SK-N-SH treated with all-trans-retinoic acid at 6 μM for 48 hours (cell line): ENCODE measurements around the gene SEC24D.

Experiments used
- ATAC-seq: fragments of 200-7000 bp; cut with Tn5 transposase; 3 replicates; pipeline ENCODE4 v1.9.1; 2020; ENCODE audit warnings: mild to moderate bottlenecking, moderate library complexity
- ARNTL ChIP-seq: fragments of 450-650 bp; formaldehyde crosslinking; IDR thresholded peaks from 2 replicates; pipeline ENCODE4 v1.5.0; 2020; ENCODE audit warnings: low read depth, mild to moderate bottlenecking, moderate library complexity, borderline replicate concordance
- BACH2 ChIP-seq: fragments of 250-450 bp; sonication (Bioruptor Pico); IDR thresholded peaks from 2 replicates; pipeline ENCODE4 v1.9.0; 2021; ENCODE audit warnings: mild to moderate bottlenecking, borderline replicate concordance
- CREB5 ChIP-seq: fragments of 250-450 bp; sonication (Bioruptor Pico); IDR thresholded peaks from 2 replicates; pipeline ENCODE4 v1.5.1; 2020; ENCODE audit warnings: low read depth, mild to moderate bottlenecking, moderate library complexity
- CSDC2 ChIP-seq: fragments of 250-450 bp; sonication (Bioruptor Pico); IDR thresholded peaks from 2 replicates; pipeline ENCODE4 v1.5.0; 2020; ENCODE audit warnings: mild to moderate bottlenecking, moderate library complexity
- ESRRG ChIP-seq: fragments of 250-450 bp; sonication (Bioruptor Pico); IDR thresholded peaks from 2 replicates; pipeline ENCODE4 v1.6.1; 2021; ENCODE audit warnings: mild to moderate bottlenecking
- GLIS3 ChIP-seq: fragments of 250-450 bp; sonication (Bioruptor Pico); IDR thresholded peaks from 2 replicates; pipeline ENCODE4 v1.5.0; 2020; ENCODE audit warnings: mild to moderate bottlenecking, moderate library complexity
- ISL1 ChIP-seq: fragments of 250-450 bp; sonication (Bioruptor Pico); IDR thresholded peaks from 2 replicates; pipeline ENCODE4 v2.1.2; 2022; ENCODE audit warnings: mild to moderate bottlenecking, moderate library complexity
- OSR1 ChIP-seq: fragments of 250-450 bp; sonication (Bioruptor Pico); IDR thresholded peaks from 2 replicates; pipeline ENCODE4 v1.8.0; 2022; ENCODE audit warnings: moderate library complexity, mild to moderate bottlenecking, inconsistent platforms
- PPARA ChIP-seq: fragments of 250-450 bp; sonication (Bioruptor Pico); IDR thresholded peaks from 2 replicates; pipeline ENCODE4 v1.5.0; 2020; ENCODE audit warnings: mild to moderate bottlenecking, borderline replicate concordance
- RARB ChIP-seq: fragments of 250-450 bp; sonication (Bioruptor Pico); IDR thresholded peaks from 2 replicates; pipeline ENCODE4 v1.8.0; 2021; ENCODE audit warnings: mild to moderate bottlenecking, moderate library complexity
- SNAI2 ChIP-seq: fragments of 250-450 bp; sonication (Bioruptor Pico); IDR thresholded peaks from 2 replicates; pipeline ENCODE4 v1.5.0; 2020; ENCODE audit warnings: mild to moderate bottlenecking, moderate library complexity
- TCF4 ChIP-seq: fragments of 250-450 bp; sonication (Bioruptor Pico); IDR thresholded peaks from 2 replicates; pipeline ENCODE4 v1.8.0; 2021; ENCODE audit warnings: mild to moderate bottlenecking, moderate library complexity, borderline replicate concordance
- TOX ChIP-seq: fragments of 250-450 bp; sonication (Bioruptor Pico); IDR thresholded peaks from 2 replicates; pipeline ENCODE4 v1.8.0; 2021; ENCODE audit warnings: mild to moderate bottlenecking, moderate library complexity, borderline replicate concordance
- TSHZ2 ChIP-seq: fragments of 250-450 bp; sonication (Bioruptor Pico); IDR thresholded peaks from 2 replicates; pipeline ENCODE4 v1.5.0; 2020; ENCODE audit warnings: mild to moderate bottlenecking, moderate library complexity
- ZC3H10 ChIP-seq: fragments of 250-450 bp; sonication (Bioruptor Pico); IDR thresholded peaks from 2 replicates; pipeline ENCODE4 v1.5.1; 2021; ENCODE audit warnings: mild to moderate bottlenecking, moderate library complexity
- ZFP3 ChIP-seq: fragments of 250-450 bp; sonication (Bioruptor Pico); IDR thresholded peaks from 2 replicates; pipeline ENCODE4 v1.5.0; 2020; ENCODE audit warnings: mild to moderate bottlenecking, moderate library complexity
- ZFP30 ChIP-seq: fragments of 450-650 bp; formaldehyde crosslinking; IDR thresholded peaks from 2 replicates; pipeline ENCODE4 v1.5.0; 2022; ENCODE audit warnings: mild to moderate bottlenecking, moderate library complexity
- ZNF565 ChIP-seq: fragments of 450-650 bp; formaldehyde crosslinking; conservative IDR thresholded peaks from 2 replicates; pipeline ENCODE4 v1.5.0; 2020; ENCODE audit warnings: low read depth, mild to moderate bottlenecking, moderate library complexity
- ZNF70 ChIP-seq: fragments of 450-650 bp; formaldehyde crosslinking; IDR thresholded peaks from 2 replicates; pipeline ENCODE4 v1.5.0; 2020; ENCODE audit warnings: mild to moderate bottlenecking, moderate library complexity
- ZNF8 ChIP-seq: fragments of 450-650 bp; formaldehyde crosslinking; IDR thresholded peaks from 2 replicates; pipeline ENCODE4 v1.5.0; 2020; ENCODE audit warnings: mild to moderate bottlenecking, moderate library complexity
- TF ChIP-seq, protein P1 (sequence below): fragments of 250-450 bp; sonication (Bioruptor Pico); IDR thresholded peaks from 2 replicates; pipeline ENCODE4 v1.5.1; 2021; ENCODE audit warnings: mild to moderate bottlenecking, moderate library complexity
- TF ChIP-seq, protein P2 (sequence below): fragments of 250-450 bp; sonication (Bioruptor Pico); IDR thresholded peaks from 2 replicates; pipeline ENCODE4 v1.8.0; 2021; ENCODE audit warnings: low read depth, mild to moderate bottlenecking, moderate library complexity, borderline replicate concordance
- TF ChIP-seq, protein P3 (sequence below): fragments of 250-450 bp; sonication (Bioruptor Pico); IDR thresholded peaks from 2 replicates; pipeline ENCODE4 v1.8.0; 2020; ENCODE audit warnings: mild to moderate bottlenecking, moderate library complexity, borderline replicate concordance

SEC24D gene

GRCh38 chr4:118848901-118849300 is 13.0 kb upstream of the SEC24D start:
- ATAC-seq: no peak
- TF ChIP-seq CSDC2 (CRISPR knock-in tag) (no peak), CREB5 (CRISPR knock-in tag) (no peak)
- TF ChIP-seq, protein P1, sequence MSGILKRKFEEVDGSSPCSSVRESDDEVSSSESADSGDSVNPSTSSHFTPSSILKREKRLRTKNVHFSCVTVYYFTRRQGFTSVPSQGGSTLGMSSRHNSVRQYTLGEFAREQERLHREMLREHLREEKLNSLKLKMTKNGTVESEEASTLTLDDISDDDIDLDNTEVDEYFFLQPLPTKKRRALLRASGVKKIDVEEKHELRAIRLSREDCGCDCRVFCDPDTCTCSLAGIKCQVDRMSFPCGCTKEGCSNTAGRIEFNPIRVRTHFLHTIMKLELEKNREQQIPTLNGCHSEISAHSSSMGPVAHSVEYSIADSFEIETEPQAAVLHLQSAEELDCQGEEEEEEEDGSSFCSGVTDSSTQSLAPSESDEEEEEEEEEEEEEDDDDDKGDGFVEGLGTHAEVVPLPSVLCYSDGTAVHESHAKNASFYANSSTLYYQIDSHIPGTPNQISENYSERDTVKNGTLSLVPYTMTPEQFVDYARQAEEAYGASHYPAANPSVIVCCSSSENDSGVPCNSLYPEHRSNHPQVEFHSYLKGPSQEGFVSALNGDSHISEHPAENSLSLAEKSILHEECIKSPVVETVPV (CRISPR knock-in tag): no peak

- no peak for ATAC-seq
- TF ChIP-seq ZNF70 (CRISPR knock-in tag): no peak
- no peak for TF ChIP-seq OSR1 (CRISPR knock-in tag)
- TF ChIP-seq SNAI2 (CRISPR knock-in tag): no peak
- TF ChIP-seq RARB (CRISPR knock-in tag): no peak
- TF ChIP-seq BACH2 (CRISPR knock-in tag): no peak
- TF ChIP-seq ZNF8 (CRISPR knock-in tag): no peak
- TF ChIP-seq ZC3H10: no peak
- TF ChIP-seq GLIS3: no peak
- no peak for TF ChIP-seq ZNF565 (CRISPR knock-in tag)
- TF ChIP-seq ARNTL (CRISPR knock-in tag): no peak
- no peak for TF ChIP-seq ESRRG (CRISPR knock-in tag)
- no peak for TF ChIP-seq ZFP30 (CRISPR knock-in tag)
- TF ChIP-seq TOX (CRISPR knock-in tag): no peak
- TF ChIP-seq PPARA: no peak
- TF ChIP-seq, protein P1 (CRISPR knock-in tag): no peak
- TF ChIP-seq TCF4: no peak
- TF ChIP-seq, protein P2, sequence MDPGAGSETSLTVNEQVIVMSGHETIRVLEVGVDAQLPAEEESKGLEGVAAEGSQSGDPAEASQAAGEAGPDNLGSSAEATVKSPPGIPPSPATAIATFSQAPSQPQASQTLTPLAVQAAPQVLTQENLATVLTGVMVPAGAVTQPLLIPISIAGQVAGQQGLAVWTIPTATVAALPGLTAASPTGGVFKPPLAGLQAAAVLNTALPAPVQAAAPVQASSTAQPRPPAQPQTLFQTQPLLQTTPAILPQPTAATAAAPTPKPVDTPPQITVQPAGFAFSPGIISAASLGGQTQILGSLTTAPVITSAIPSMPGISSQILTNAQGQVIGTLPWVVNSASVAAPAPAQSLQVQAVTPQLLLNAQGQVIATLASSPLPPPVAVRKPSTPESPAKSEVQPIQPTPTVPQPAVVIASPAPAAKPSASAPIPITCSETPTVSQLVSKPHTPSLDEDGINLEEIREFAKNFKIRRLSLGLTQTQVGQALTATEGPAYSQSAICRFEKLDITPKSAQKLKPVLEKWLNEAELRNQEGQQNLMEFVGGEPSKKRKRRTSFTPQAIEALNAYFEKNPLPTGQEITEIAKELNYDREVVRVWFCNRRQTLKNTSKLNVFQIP: no peak
- no peak for TF ChIP-seq CREB5 (CRISPR knock-in tag)
- no peak for TF ChIP-seq ZFP3 (CRISPR knock-in tag)
- TF ChIP-seq TSHZ2: no peak
Observed at GRCh38 chr4:118848242-118848641, 12.3 kb upstream of the SEC24D start.

- ATAC-seq: no peak
- TF ChIP-seq ZNF70 (CRISPR knock-in tag): no peak
- no peak for TF ChIP-seq ISL1 (CRISPR knock-in tag)
- TF ChIP-seq, protein P2: no peak
- TF ChIP-seq, protein P1 (CRISPR knock-in tag): no peak
- TF ChIP-seq, protein P3, sequence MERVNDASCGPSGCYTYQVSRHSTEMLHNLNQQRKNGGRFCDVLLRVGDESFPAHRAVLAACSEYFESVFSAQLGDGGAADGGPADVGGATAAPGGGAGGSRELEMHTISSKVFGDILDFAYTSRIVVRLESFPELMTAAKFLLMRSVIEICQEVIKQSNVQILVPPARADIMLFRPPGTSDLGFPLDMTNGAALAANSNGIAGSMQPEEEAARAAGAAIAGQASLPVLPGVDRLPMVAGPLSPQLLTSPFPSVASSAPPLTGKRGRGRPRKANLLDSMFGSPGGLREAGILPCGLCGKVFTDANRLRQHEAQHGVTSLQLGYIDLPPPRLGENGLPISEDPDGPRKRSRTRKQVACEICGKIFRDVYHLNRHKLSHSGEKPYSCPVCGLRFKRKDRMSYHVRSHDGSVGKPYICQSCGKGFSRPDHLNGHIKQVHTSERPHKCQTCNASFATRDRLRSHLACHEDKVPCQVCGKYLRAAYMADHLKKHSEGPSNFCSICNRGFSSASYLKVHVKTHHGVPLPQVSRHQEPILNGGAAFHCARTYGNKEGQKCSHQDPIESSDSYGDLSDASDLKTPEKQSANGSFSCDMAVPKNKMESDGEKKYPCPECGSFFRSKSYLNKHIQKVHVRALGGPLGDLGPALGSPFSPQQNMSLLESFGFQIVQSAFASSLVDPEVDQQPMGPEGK (CRISPR knock-in tag): no peak
- TF ChIP-seq ZNF8 (CRISPR knock-in tag): no peak
- TF ChIP-seq OSR1 (CRISPR knock-in tag): no peak
- TF ChIP-seq TOX (CRISPR knock-in tag): no peak
- TF ChIP-seq CSDC2 (CRISPR knock-in tag): no peak
- no peak for TF ChIP-seq ESRRG (CRISPR knock-in tag)
- no peak for TF ChIP-seq GLIS3
- no peak for TF ChIP-seq BACH2 (CRISPR knock-in tag)
- TF ChIP-seq TCF4: no peak
- no peak for TF ChIP-seq ZNF565 (CRISPR knock-in tag)
Observed at GRCh38 chr4:118846979-118847378, 11.1 kb upstream of the SEC24D start.
